HCT116 (cell line): ENCODE results near the gene CHRNB2. TPM values are rescaled to one million over a fixed set of nuclear protein-coding genes. Genes with fewer than 3 reads are reported as not detected.
A peak's percentile ranks its signal among the peaks of the same experiment; 100 is the strongest.

Experiments
- ATAC-seq: fragments of 200-7000 bp; cut with Tn5 transposase; 2 replicates; pipeline ENCODE4 v1.9.1; 2020; ENCODE audit warnings: mild to moderate bottlenecking, moderate library complexity
- BruUV-seq: library from RNA; stranded (reverse); fragments of 400-500 nt; replicated peaks from 2 replicates; lab custom pipeline; 2021; lab: Mats Ljungman, UMichigan
- CTCF ChIA-PET: fragments of 300-600 bp; sonication (Branson Sonifier 250); formaldehyde crosslinking; loops from one replicate; lab custom pipeline; 2021; ENCODE audit warnings: antibody characterized with exemption; lab: Charles Lee
- POLR2A ChIA-PET: fragments of 300-600, 350-600 bp; sonication (Branson Sonifier 250); formaldehyde crosslinking; loops from one replicate; lab custom pipeline; 2021; ENCODE audit warnings: antibody characterized with exemption; lab: Charles Lee
- RAD21 ChIA-PET, 2 experiments: fragments of 300-600 bp; sonication (Branson Sonifier 250); formaldehyde crosslinking; loops; one replicate each; lab custom pipeline; 2023; ENCODE audit warnings: low total read pairs in 2 of 2; ENCODE audit not compliant: uncharacterized antibody in 2 of 2, unreplicated experiment in 2 of 2, low non-redundant PET in 1 of 2; lab: Charles Lee
- DNase-seq: peaks from one replicate; pipeline ENCODE4 v3.0.0-alpha.2; 2010; ENCODE audit warnings: low read depth, low spot score
- H2AFZ ChIP-seq: fragments of 200-600 bp; shearing (Covaris generic), sonication (generic); 2 replicates; pipeline ENCODE4 v1.6.1; 2017; ENCODE audit warnings: low read depth, mixed run types, mixed read lengths, antibody characterized with exemption, low read length; ENCODE audit not compliant: poor library complexity, severe bottlenecking
- H3K27ac ChIP-seq: 2 replicates; pipeline ENCODE4 v1.5.1; 2012; ENCODE audit warnings: low read depth, low read length
- H3K27me3 ChIP-seq: fragments of 200-600 bp; sonication (generic); 2 replicates; pipeline ENCODE4 v1.6.1; 2016; ENCODE audit warnings: mixed run types, low read length, mixed read lengths; ENCODE audit not compliant: insufficient read depth
- H3K36me3 ChIP-seq, 2 experiments: fragments of 200-500 bp in 1 of 2; fragments of 200-600 bp in 1 of 2; sonication (Bioruptor generic) in 1 of 2; sonication (generic) in 1 of 2; 2 replicates each; pipeline versions ENCODE4 v1.5.1 to v1.6.1; 2014 to 2016; ENCODE audit warnings: low read length in 2 of 2, inconsistent platforms in 1 of 2, mixed read lengths in 1 of 2, mixed run types in 1 of 2; ENCODE audit not compliant: insufficient read depth in 2 of 2, control insufficient read depth in 1 of 2
- H3K4me1 ChIP-seq, 2 experiments: fragments of 200-600 bp in 1 of 2; sonication (generic) in 1 of 2; 2 replicates each; pipeline versions ENCODE4 v1.5.1 to v1.6.1; 2012 to 2017; ENCODE audit warnings: low read length in 2 of 2, inconsistent platforms in 1 of 2, mild to moderate bottlenecking in 1 of 2, mixed read lengths in 1 of 2, mixed run types in 1 of 2, moderate library complexity in 1 of 2; ENCODE audit not compliant: insufficient read depth in 2 of 2, control insufficient read depth in 1 of 2
- H3K4me2 ChIP-seq: fragments of 200-600 bp; sonication (generic); 2 replicates; pipeline ENCODE4 v1.6.1; 2017; ENCODE audit warnings: mixed run types, low read length, mixed read lengths
- H3K4me3 ChIP-seq, 2 experiments: fragments of 200-600 bp in 1 of 2; sonication (generic) in 1 of 2; replicated peaks in 1 of 2; 2 replicates each; pipeline ENCODE4 v1.5.1; 2011 to 2016; ENCODE audit warnings: low read length in 2 of 2, control low read depth in 1 of 2, low read depth in 1 of 2, mild to moderate bottlenecking in 1 of 2, mixed read lengths in 1 of 2, mixed run types in 1 of 2
- H3K79me2 ChIP-seq: fragments of 200-600 bp; sonication (generic); 2 replicates; pipeline ENCODE4 v1.6.1; 2017; ENCODE audit warnings: mild to moderate bottlenecking, mixed run types, low read length, moderate library complexity, mixed read lengths; ENCODE audit not compliant: insufficient read depth
- H3K9ac ChIP-seq: fragments of 200-600 bp; sonication (generic); 2 replicates; pipeline ENCODE4 v1.6.1; 2016; ENCODE audit warnings: low read length, mixed read lengths
- H3K9me2 ChIP-seq: fragments of 200-600 bp; sonication (generic), shearing (Covaris generic); 2 replicates; pipeline ENCODE4 v1.6.1; 2017; ENCODE audit warnings: mixed run types, mild to moderate bottlenecking, moderate library complexity; ENCODE audit not compliant: insufficient read depth
- H3K9me3 ChIP-seq, 2 experiments: fragments of 200-500 bp in 1 of 2; fragments of 200-600 bp in 1 of 2; sonication (Bioruptor generic) in 1 of 2; sonication (generic) in 1 of 2; 2 replicates each; pipeline ENCODE4 v1.6.1; 2014 to 2017; ENCODE audit warnings: low read length in 2 of 2, mixed read lengths in 2 of 2, inconsistent platforms in 1 of 2, low read depth in 1 of 2, mild to moderate bottlenecking in 1 of 2, mixed run types in 1 of 2, moderate library complexity in 1 of 2; ENCODE audit not compliant: control insufficient read depth in 1 of 2, insufficient read depth in 1 of 2
- H4K20me1 ChIP-seq: fragments of 200-600 bp; sonication (generic), shearing (Covaris generic); 2 replicates; pipeline ENCODE4 v1.6.1; 2017; ENCODE audit warnings: mixed run types, mild to moderate bottlenecking, moderate library complexity; ENCODE audit not compliant: insufficient read depth
- CBX3 ChIP-seq: IDR thresholded peaks from 2 replicates; pipeline ENCODE4 v1.6.1; 2012; ENCODE audit warnings: low read depth
- CEBPB ChIP-seq: IDR thresholded peaks from 2 replicates; pipeline ENCODE4 v1.6.1; 2012; ENCODE audit warnings: low read depth
- EGR1 ChIP-seq: IDR thresholded peaks from 2 replicates; pipeline ENCODE4 v1.6.1; 2012; ENCODE audit warnings: low read depth
- JUND ChIP-seq: IDR thresholded peaks from 2 replicates; pipeline ENCODE4 v1.6.1; 2012
- RAD21 ChIP-seq: IDR thresholded peaks from 2 replicates; pipeline ENCODE4 v1.6.1; 2012; ENCODE audit warnings: low read depth, mild to moderate bottlenecking
- SIN3A ChIP-seq: IDR thresholded peaks from 2 replicates; pipeline ENCODE4 v1.6.1; 2012; ENCODE audit warnings: low read depth
- SP1 ChIP-seq: IDR thresholded peaks from 2 replicates; pipeline ENCODE4 v1.6.1; 2012; ENCODE audit warnings: low read depth
- SRF ChIP-seq: IDR thresholded peaks from 2 replicates; pipeline ENCODE4 v1.6.1; 2012; ENCODE audit warnings: low read depth
- ZFX ChIP-seq: fragments of 450-650 bp; IDR thresholded peaks from 2 replicates; pipeline ENCODE4 v1.6.1; 2017
- ZNF274 ChIP-seq: fragments of 200-500 bp; sonication (Bioruptor generic); IDR thresholded peaks from 2 replicates; pipeline ENCODE4 v1.6.1; 2014; ENCODE audit warnings: mild to moderate bottlenecking, low read depth, low read length, inconsistent platforms
- intact Hi-C: fragments of 100-400 bp; cut with micrococcal nuclease; formaldehyde crosslinking; loops from 2 replicates; pipeline ENCODE4 v1.10.0; 2022
- total RNA-seq: library from RNA; stranded (reverse); gene quantifications from one replicate; pipeline ENCODE4 v1.2.1, GENCODE V29; 2021; ENCODE audit not compliant: unreplicated experiment
- TF ChIP-seq, protein P1 (sequence below): IDR thresholded peaks from 2 replicates; pipeline ENCODE4 v1.6.1; 2012
- TF ChIP-seq, protein P2 (sequence below), 3 experiments: fragments of 200-600 bp in 1 of 3; sonication (generic) in 1 of 3; IDR thresholded peaks in 2 of 3; conservative IDR thresholded peaks in 1 of 3; 2 replicates each; pipeline ENCODE4 v1.5.1; 2012 to 2017; ENCODE audit warnings: low read depth in 2 of 3, low read length in 2 of 3, antibody characterized with exemption in 1 of 3, borderline replicate concordance in 1 of 3, control low read depth in 1 of 3, mild to moderate bottlenecking in 1 of 3, mixed read lengths in 1 of 3, mixed run types in 1 of 3, moderate library complexity in 1 of 3; ENCODE audit not compliant: insufficient read depth in 1 of 3
- TF ChIP-seq, protein P3 (sequence below): IDR thresholded peaks from 2 replicates; pipeline ENCODE4 v1.6.1; 2012

The CHRNB2 gene
- total RNA-seq, 1 experiment from 2014 or later = not detected

DNA sequence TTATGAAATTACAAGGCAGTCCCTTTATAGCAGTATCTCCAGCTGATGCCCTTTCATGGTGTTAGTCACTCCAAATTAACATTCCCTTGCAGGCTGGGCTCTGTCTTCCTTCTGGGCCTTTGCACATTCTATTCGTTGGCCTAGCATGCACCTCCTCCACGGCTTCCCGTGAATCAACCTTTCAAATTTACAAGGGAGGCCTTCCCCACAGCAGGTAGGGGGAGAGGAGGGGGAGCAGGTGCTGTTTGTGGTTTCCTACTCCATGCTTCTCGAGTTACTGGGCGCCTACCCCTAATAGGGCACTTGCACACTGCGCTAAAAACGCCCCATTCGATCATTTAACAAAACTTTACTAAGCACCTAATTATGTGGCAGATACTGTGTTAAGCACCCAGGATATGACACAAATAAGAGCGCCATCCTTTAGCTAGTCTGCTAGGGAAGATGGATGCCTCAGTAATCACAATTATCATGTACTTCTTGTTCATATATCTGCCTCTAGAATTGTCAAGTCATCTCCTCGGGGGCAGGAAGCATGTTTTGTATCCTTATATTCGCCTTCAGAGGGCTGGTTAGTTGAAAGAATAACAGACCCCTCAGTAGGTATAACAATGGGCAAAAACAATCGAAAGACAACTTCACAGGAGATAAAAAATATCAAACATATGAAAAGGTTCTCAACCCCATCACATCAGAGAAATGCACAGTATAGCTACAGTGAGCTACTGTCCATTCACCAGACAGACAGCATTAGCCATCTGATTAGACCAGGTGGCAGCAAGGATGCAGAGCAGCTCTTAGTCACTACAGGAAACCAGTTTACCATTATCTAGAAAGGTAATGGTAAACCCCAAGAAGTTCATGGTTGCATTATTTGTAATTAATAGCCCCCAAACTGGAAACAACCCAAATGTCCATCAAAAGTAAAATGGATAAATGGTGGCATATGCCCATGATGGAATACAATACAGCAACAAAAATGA, 42.1 kb downstream of the CHRNB2 start:
- Histone ChIP-seq H3K9me3 (no peaks in the 10 kb centered on the region), H3K27me3 (no peaks in the 10 kb centered on the region), H3K36me3 (no peaks in the 10 kb centered on the region), H3K9me2 (no peaks in the 10 kb centered on the region), H3K9ac (peak overlapping the region; percentile 99), H3K4me2 (peak overlapping the region; percentile 87), H3K27ac (peak overlapping the region; percentile 88), H3K4me3 (peak overlapping the region; percentile 88 to 97), H3K79me2 (peaks cover 97% of the 10 kb centered on the region), H4K20me1 (peaks cover 7% of the 10 kb centered on the region; the same call in 1 of the 2 replicates), H2AFZ (no peak overlapping the region), H3K4me1 (peaks cover 17 to 31% of the 10 kb centered on the region in 2 experiments)
- ChIA-PET RAD21 (no interaction called here), CTCF (interaction anchor here (0.6 kb wide), 1 partner anchor 181 kb away, joined by 4 read pairs; no protein-coding TSS in a partner anchor), POLR2A (interaction anchor here (0.9 kb wide), 1 partner anchor 16 kb away, joined by 4 read pairs; no protein-coding TSS in a partner anchor)
- no TSS peak for BruUV-seq
- DNase-seq (peak; percentile 34), ATAC-seq (peak; percentile 48)
- intact Hi-C loops = no loop called here
- TF ChIP-seq SP1 (peak; percentile 21; the same call in 1 of the 2 replicates), RAD21 (no peak), CBX3 (0 out of 2 replicates have a peak, but pooled peaks have one; percentile 12), CEBPB (no peak)

DNA sequence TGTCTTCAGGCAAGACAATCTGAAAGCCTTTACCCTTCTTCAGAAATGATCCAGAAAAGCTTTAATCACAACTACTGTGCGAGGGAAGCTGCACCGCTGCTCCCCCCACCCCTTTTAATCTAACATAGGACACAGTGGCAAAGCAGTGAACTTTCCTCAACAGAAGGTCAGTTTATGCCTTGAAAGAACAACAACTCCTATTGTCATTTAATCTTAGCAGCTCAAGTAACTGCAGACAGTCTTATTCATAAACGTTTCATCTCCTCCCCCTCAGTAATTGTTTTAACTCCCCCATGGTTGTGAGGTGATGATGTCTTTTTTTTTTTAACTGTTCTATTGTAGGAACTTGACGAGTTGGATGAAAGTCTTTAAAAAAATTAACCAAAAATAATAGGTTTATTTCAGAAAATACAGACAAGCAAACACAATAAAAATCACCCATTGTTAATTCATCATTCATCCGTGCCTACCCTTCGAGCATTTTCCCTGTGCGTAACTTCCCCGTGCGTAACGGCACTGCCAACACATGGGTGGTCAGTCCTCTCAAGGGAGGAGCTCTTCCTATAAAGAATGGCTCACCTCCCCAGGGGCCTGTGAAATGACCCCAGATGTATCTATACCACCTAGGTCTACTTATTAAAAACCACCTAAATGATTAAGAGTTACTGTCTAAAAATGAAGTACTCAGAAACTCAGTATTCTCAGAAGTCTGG, 43.7 kb downstream of the CHRNB2 start:
- ChIA-PET CTCF (interaction anchor here (1.0 to 1.2 kb wide), 2 partner anchors 13 to 15 kb away, joined by 4 read pairs; no protein-coding TSS in a partner anchor), RAD21 (no interaction called here), POLR2A (no interaction called here)
- Histone ChIP-seq H3K4me2 (no peak overlapping the region), H3K79me2 (peaks cover 97% of the 10 kb centered on the region), H3K27me3 (no peaks in the 10 kb centered on the region), H3K4me3 (no peak overlapping the region), H3K27ac (no peak overlapping the region), H4K20me1 (peaks cover 4% of the 10 kb centered on the region; the same call in 1 of the 2 replicates), H3K9me2 (no peaks in the 10 kb centered on the region), H3K4me1 (peaks cover 16 to 30% of the 10 kb centered on the region in 2 experiments), H3K9me3 (no peaks in the 10 kb centered on the region), H2AFZ (no peak overlapping the region), H3K36me3 (no peaks in the 10 kb centered on the region), H3K9ac (no peak overlapping the region)
- intact Hi-C loops = no loop called here
- DNase-seq (no peak), ATAC-seq (no peak)
- no TSS peak for BruUV-seq
- TF ChIP-seq, protein P1, sequence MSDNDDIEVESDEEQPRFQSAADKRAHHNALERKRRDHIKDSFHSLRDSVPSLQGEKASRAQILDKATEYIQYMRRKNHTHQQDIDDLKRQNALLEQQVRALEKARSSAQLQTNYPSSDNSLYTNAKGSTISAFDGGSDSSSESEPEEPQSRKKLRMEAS = no peak
- TF ChIP-seq SIN3A = no peak
- TF ChIP-seq ZFX = no peak
- TF ChIP-seq, protein P2, sequence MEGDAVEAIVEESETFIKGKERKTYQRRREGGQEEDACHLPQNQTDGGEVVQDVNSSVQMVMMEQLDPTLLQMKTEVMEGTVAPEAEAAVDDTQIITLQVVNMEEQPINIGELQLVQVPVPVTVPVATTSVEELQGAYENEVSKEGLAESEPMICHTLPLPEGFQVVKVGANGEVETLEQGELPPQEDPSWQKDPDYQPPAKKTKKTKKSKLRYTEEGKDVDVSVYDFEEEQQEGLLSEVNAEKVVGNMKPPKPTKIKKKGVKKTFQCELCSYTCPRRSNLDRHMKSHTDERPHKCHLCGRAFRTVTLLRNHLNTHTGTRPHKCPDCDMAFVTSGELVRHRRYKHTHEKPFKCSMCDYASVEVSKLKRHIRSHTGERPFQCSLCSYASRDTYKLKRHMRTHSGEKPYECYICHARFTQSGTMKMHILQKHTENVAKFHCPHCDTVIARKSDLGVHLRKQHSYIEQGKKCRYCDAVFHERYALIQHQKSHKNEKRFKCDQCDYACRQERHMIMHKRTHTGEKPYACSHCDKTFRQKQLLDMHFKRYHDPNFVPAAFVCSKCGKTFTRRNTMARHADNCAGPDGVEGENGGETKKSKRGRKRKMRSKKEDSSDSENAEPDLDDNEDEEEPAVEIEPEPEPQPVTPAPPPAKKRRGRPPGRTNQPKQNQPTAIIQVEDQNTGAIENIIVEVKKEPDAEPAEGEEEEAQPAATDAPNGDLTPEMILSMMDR (IDR thresholded peaks at IDR 0.05 in 2 of 3, conservative IDR thresholded peaks at IDR 0.05 in 1 of 3; ENCODE audit: borderline replicate concordance in 1 of 3, insufficient read depth in 1 of 3, low read depth in 2 of 3, low read length in 2 of 3) = no peak
- TF ChIP-seq ZNF274 = no peak
- TF ChIP-seq CBX3 = no peak
- no peak for TF ChIP-seq EGR1
- no peak for TF ChIP-seq JUND
- TF ChIP-seq, protein P3, sequence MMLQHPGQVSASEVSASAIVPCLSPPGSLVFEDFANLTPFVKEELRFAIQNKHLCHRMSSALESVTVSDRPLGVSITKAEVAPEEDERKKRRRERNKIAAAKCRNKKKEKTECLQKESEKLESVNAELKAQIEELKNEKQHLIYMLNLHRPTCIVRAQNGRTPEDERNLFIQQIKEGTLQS = no peak
- no peak for TF ChIP-seq SRF
